HL-60 (cell line): ENCODE data around the gene SPOCK2.

Source experiments
- GABPA ChIP-seq: IDR thresholded peaks from 2 replicates; pipeline ENCODE4 v1.6.1; 2012; ENCODE audit warnings: low read depth
- POLR2AphosphoS5 ChIP-seq: IDR thresholded peaks from 2 replicates; pipeline ENCODE4 v1.6.1; 2012; ENCODE audit warnings: low read depth
- SPI1 ChIP-seq: IDR thresholded peaks from 2 replicates; pipeline ENCODE4 v1.6.1; 2012; ENCODE audit warnings: low read depth, mild to moderate bottlenecking, borderline replicate concordance
- TF ChIP-seq, protein P1 (sequence below): IDR thresholded peaks from 2 replicates; pipeline ENCODE4 v1.6.1; 2012; ENCODE audit warnings: low read depth; ENCODE audit not compliant: insufficient replicate concordance
- TF ChIP-seq, protein P2 (sequence below): IDR thresholded peaks from one replicate; pipeline ENCODE4 v1.5.1; 2011; ENCODE audit warnings: low read length, control low read depth, inconsistent platforms; ENCODE audit not compliant: insufficient read depth

DNA sequence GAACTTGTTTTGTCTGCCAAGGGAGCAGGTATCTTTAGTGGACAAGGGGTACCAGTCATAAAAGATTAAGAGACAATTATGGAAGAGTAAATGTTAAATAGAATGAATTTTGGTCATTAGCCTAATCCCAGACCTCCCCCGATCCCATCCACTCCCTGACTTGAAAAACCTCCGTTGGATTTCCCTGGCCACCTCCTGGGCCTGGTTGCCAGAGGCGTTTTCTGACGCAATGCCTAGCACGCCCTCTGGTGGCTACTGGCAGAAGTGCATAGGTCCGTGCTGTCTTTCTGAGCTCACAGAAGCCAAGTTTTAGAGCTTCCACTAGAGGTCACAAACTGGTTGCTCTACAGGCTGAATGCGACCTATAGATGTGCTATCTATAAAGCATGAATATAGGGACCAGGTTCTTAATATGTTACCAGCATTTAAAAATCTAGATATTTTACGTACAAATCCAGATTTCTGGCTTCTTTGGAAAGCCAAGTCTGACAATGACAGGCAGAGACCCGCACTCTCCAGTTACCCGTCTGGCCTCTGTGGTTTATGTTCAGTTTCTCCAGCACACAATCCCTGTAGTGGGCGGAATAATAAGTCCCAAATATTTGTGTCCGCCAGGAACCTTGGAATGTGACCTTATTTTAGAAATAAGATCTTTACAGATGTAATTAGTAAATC lies 39.8 kb downstream of the SPOCK2 start:
- TF ChIP-seq, protein P1, sequence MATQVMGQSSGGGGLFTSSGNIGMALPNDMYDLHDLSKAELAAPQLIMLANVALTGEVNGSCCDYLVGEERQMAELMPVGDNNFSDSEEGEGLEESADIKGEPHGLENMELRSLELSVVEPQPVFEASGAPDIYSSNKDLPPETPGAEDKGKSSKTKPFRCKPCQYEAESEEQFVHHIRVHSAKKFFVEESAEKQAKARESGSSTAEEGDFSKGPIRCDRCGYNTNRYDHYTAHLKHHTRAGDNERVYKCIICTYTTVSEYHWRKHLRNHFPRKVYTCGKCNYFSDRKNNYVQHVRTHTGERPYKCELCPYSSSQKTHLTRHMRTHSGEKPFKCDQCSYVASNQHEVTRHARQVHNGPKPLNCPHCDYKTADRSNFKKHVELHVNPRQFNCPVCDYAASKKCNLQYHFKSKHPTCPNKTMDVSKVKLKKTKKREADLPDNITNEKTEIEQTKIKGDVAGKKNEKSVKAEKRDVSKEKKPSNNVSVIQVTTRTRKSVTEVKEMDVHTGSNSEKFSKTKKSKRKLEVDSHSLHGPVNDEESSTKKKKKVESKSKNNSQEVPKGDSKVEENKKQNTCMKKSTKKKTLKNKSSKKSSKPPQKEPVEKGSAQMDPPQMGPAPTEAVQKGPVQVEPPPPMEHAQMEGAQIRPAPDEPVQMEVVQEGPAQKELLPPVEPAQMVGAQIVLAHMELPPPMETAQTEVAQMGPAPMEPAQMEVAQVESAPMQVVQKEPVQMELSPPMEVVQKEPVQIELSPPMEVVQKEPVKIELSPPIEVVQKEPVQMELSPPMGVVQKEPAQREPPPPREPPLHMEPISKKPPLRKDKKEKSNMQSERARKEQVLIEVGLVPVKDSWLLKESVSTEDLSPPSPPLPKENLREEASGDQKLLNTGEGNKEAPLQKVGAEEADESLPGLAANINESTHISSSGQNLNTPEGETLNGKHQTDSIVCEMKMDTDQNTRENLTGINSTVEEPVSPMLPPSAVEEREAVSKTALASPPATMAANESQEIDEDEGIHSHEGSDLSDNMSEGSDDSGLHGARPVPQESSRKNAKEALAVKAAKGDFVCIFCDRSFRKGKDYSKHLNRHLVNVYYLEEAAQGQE = no peak
- TF ChIP-seq, protein P2, sequence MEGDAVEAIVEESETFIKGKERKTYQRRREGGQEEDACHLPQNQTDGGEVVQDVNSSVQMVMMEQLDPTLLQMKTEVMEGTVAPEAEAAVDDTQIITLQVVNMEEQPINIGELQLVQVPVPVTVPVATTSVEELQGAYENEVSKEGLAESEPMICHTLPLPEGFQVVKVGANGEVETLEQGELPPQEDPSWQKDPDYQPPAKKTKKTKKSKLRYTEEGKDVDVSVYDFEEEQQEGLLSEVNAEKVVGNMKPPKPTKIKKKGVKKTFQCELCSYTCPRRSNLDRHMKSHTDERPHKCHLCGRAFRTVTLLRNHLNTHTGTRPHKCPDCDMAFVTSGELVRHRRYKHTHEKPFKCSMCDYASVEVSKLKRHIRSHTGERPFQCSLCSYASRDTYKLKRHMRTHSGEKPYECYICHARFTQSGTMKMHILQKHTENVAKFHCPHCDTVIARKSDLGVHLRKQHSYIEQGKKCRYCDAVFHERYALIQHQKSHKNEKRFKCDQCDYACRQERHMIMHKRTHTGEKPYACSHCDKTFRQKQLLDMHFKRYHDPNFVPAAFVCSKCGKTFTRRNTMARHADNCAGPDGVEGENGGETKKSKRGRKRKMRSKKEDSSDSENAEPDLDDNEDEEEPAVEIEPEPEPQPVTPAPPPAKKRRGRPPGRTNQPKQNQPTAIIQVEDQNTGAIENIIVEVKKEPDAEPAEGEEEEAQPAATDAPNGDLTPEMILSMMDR = peak; percentile 100
- TF ChIP-seq SPI1 (no peak), POLR2AphosphoS5 (no peak), GABPA (no peak)
